Measurements from ENCODE around the gene C18orf32.
"Not testable (repeated sequence)": the region's sequence is repeated elsewhere in the genome, so short reads cannot be mapped to it uniquely, and the experiment has no call there.

Gene C18orf32

GRCh38 chr18:49503931-49504330, 16.9 kb upstream of the C18orf32 start:
- DNase-seq (ENCODE audit: low spot score) (no peak), FAIRE-seq (no peak)

GRCh38 chr18:49500201-49500921, 13.3 kb upstream of the C18orf32 start:
- no peak for FAIRE-seq
- no peak for DNase-seq (ENCODE audit: low spot score)

GRCh38 chr18:49499046-49499637, 12.1 kb upstream of the C18orf32 start:
- DNase-seq (ENCODE audit: low spot score) (no peak), FAIRE-seq (no peak)

- FAIRE-seq = no peak
- no peak for DNase-seq (ENCODE audit: low spot score)
Observed at GRCh38 chr18:49495480-49495879, 8.4 kb upstream of the C18orf32 start.

GRCh38 chr18:49495076-49495475, 8.0 kb upstream of the C18orf32 start:
- no peak for FAIRE-seq
- DNase-seq (ENCODE audit: low spot score) = no peak

GRCh38 chr18:49494660-49495059, 7.6 kb upstream of the C18orf32 start:
- DNase-seq (ENCODE audit: low spot score) (no peak), FAIRE-seq (no peak)

- DNase-seq (ENCODE audit: low spot score) (no peak), FAIRE-seq (no peak)
Observed at GRCh38 chr18:49492694-49493033, 5.6 kb upstream of the C18orf32 start.

GRCh38 chr18:49491857-49492693, 5.0 kb upstream of the C18orf32 start, which contains the start of gene RPL17:
RPL17 (minus strand) TSS chr18:49492465.
- FAIRE-seq (no peak), DNase-seq (ENCODE audit: low spot score) (peak; percentile 89)

GRCh38 chr18:49491534-49491856, 4.5 kb upstream of the C18orf32 start:
- FAIRE-seq = no peak
- no peak for DNase-seq (ENCODE audit: low spot score)

GRCh38 chr18:49490246-49490762, 3.3 kb upstream of the C18orf32 start:
- DNase-seq (ENCODE audit: low spot score) = no peak
- no peak for FAIRE-seq

GRCh38 chr18:49487711-49488310, 777 bp upstream of the C18orf32 start:
- FAIRE-seq (no peak), DNase-seq (ENCODE audit: low spot score) (no peak)

- DNase-seq (ENCODE audit: low spot score) (no peak), FAIRE-seq (no peak)
Observed at GRCh38 chr18:49486606-49486952, 455 bp downstream of the C18orf32 start.

GRCh38 chr18:49486134-49486533, 900 bp downstream of the C18orf32 start:
- FAIRE-seq (no peak), DNase-seq (ENCODE audit: low spot score) (no peak)

- DNase-seq (ENCODE audit: low spot score) = no peak
- FAIRE-seq = no peak
Observed at GRCh38 chr18:49483198-49483597, 3.8 kb downstream of the C18orf32 start.

- FAIRE-seq (no peak), DNase-seq (ENCODE audit: low spot score) (no peak)
Observed at GRCh38 chr18:49481907-49482306, 5.1 kb downstream of the C18orf32 start.

- no peak for FAIRE-seq
- DNase-seq (ENCODE audit: low spot score) = no peak
Observed at GRCh38 chr18:49481317-49481716, 5.7 kb downstream of the C18orf32 start.

GRCh38 chr18:49479381-49480137, 7.5 kb downstream of the C18orf32 start:
- no peak for FAIRE-seq

GRCh38 chr18:49476664-49477411, 10.2 kb downstream of the C18orf32 start:
- DNase-seq (ENCODE audit: low spot score) (peak; percentile 13), FAIRE-seq (no peak)

More at GRCh38 chr18:49479381-49480137, 7.5 kb downstream of the C18orf32 start:
- DNase-seq (ENCODE audit: low spot score) = no peak

- not testable (repeated sequence) for FAIRE-seq
Observed at GRCh38 chr18:49474935-49475334, 12.1 kb downstream of the C18orf32 start.

GRCh38 chr18:49473721-49474120, 13.3 kb downstream of the C18orf32 start:
- FAIRE-seq (no peak), DNase-seq (ENCODE audit: low spot score) (no peak)

More at GRCh38 chr18:49474935-49475334, 12.1 kb downstream of the C18orf32 start:
- DNase-seq (ENCODE audit: low spot score) = not testable (repeated sequence)
